NB4 (cell line): ENCODE measurements around the gene SNRNP40.
A peak's percentile ranks its signal among the peaks of the same experiment; 100 is the strongest.

ENCODE experiments used
- MYC ChIP-seq: IDR thresholded peaks from 2 replicates; pipeline ENCODE4 v1.6.1; 2011; ENCODE audit warnings: low read depth, low read length
- POLR2A ChIP-seq: IDR thresholded peaks from 2 replicates; pipeline ENCODE4 v1.6.1; 2011; ENCODE audit warnings: mild to moderate bottlenecking; ENCODE audit not compliant: insufficient read length; ENCODE audit errors: extremely low read depth
- TF ChIP-seq, protein P1 (sequence below): IDR thresholded peaks from one replicate; pipeline ENCODE4 v1.5.1; 2012; ENCODE audit warnings: low read depth, low read length
- TF ChIP-seq, protein P2 (sequence below): IDR thresholded peaks from 2 replicates; pipeline ENCODE4 v1.6.1; 2011; ENCODE audit warnings: low read depth, low read length

DNA sequence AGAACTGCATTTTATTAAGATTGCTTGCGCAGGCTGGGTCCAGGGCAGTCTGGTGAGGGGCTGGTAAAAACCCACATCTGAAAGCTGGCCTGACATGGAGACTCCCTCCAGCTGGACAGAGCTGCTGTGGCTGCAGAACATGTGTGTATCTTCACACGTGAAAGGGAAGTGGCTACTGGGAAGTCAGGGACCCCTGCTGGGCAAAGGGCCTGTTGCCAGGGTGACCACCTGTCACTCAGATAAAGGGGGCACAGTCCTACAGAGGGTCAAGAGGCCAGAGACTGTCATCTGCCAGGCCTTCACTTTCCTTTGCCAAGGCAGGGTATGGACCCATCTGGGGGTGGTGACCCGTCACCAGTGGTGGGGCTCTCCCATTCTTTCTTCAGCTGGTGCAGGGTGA, 74.4 kb downstream of the SNRNP40 start:
- TF ChIP-seq, protein P1, sequence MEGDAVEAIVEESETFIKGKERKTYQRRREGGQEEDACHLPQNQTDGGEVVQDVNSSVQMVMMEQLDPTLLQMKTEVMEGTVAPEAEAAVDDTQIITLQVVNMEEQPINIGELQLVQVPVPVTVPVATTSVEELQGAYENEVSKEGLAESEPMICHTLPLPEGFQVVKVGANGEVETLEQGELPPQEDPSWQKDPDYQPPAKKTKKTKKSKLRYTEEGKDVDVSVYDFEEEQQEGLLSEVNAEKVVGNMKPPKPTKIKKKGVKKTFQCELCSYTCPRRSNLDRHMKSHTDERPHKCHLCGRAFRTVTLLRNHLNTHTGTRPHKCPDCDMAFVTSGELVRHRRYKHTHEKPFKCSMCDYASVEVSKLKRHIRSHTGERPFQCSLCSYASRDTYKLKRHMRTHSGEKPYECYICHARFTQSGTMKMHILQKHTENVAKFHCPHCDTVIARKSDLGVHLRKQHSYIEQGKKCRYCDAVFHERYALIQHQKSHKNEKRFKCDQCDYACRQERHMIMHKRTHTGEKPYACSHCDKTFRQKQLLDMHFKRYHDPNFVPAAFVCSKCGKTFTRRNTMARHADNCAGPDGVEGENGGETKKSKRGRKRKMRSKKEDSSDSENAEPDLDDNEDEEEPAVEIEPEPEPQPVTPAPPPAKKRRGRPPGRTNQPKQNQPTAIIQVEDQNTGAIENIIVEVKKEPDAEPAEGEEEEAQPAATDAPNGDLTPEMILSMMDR, result no peak
- TF ChIP-seq POLR2A (no peak), MYC (no peak)
- TF ChIP-seq, protein P2, sequence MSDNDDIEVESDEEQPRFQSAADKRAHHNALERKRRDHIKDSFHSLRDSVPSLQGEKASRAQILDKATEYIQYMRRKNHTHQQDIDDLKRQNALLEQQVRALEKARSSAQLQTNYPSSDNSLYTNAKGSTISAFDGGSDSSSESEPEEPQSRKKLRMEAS, result peak; percentile 56; the same call in 1 of the 2 replicates
